ENCODE results near the gene CLCN6. TPM values are rescaled to one million over a fixed set of nuclear protein-coding genes. Genes with fewer than 3 reads are reported as not detected.

CLCN6 gene
- total RNA-seq, 4 donors from 2014 or later, result 12.8 to 23.8 (median 18.3) TPM

- H3K9me3 ChIP-seq, result no peaks in the 10 kb centered on the region
- H3K27me3 ChIP-seq, result peaks cover 35% of the 10 kb centered on the region
- no peak for TF ChIP-seq POLR2A (IDR thresholded peaks at IDR 0.05)
- peaks cover 0 to 13% (median 4%) of the 10 kb centered on the region in 3 donors for H3K4me1 ChIP-seq
- 40 to 60% methylated on average over 1 to 2 of the region's 13 CpGs for WGBS, 2 donors (ENCODE audit: low coverage in 1 of 2)
- H3K4me3 ChIP-seq, result no peak overlapping the region
- ATAC-seq, result no peak
- no peaks in the 10 kb centered on the region for H3K36me3 ChIP-seq
- no peak overlapping the region for H3K27ac ChIP-seq
These were observed 77.0 kb downstream of the CLCN6 start for GRCh38 chr1:11882814-11883538.

- Histone ChIP-seq H3K9me3 (no peaks in the 10 kb centered on the region), H3K27ac (no peak overlapping the region), H3K27me3 (peaks cover 27% of the 10 kb centered on the region), H3K4me1 (no peaks in the 10 kb centered on the region), H3K36me3 (no peaks in the 10 kb centered on the region), H3K4me3 (no peak overlapping the region)
- no peak for ATAC-seq
- TF ChIP-seq POLR2AphosphoS5 (IDR thresholded peaks at IDR 0.05) (no peak), EP300 (IDR thresholded peaks at IDR 0.05) (no peak), POLR2A (IDR thresholded peaks at IDR 0.05) (no peak), CTCF (IDR thresholded peaks at IDR 0.05) (no peak)
- WGBS, 2 donors (ENCODE audit: low coverage in 1 of 2), result 90% methylated on average over 2 of the region's 6 CpGs; no CpG with 5 or more reads in 1 of the 2 donors
These were observed 79.9 kb downstream of the CLCN6 start for GRCh38 chr1:11885916-11886315.

GRCh38 chr1:11886986-11887665 lies 81.1 kb downstream of the CLCN6 start:
- Histone ChIP-seq H3K36me3 (no peaks in the 10 kb centered on the region), H3K4me3 (no peak overlapping the region), H3K4me1 (no peaks in the 10 kb centered on the region), H3K27me3 (peaks cover 39% of the 10 kb centered on the region), H3K27ac (no peak overlapping the region), H3K9me3 (no peaks in the 10 kb centered on the region)
- no peak for TF ChIP-seq POLR2AphosphoS5 (IDR thresholded peaks at IDR 0.05)
- TF ChIP-seq POLR2A (IDR thresholded peaks at IDR 0.05), result no peak
- TF ChIP-seq CTCF (IDR thresholded peaks at IDR 0.05), result no peak
- no peak for TF ChIP-seq EP300 (IDR thresholded peaks at IDR 0.05)
- peak; percentile 71 for ATAC-seq
- 77% methylated on average over 9 of the region's 19 CpGs; no CpG with 5 or more reads in 1 of the 2 donors for WGBS, 2 donors (ENCODE audit: low coverage in 1 of 2)

GRCh38 chr1:11887666-11888007 lies 81.6 kb downstream of the CLCN6 start:
- no peak for ATAC-seq
- no peak overlapping the region for H3K4me3 ChIP-seq
- H3K27ac ChIP-seq, result no peak overlapping the region
- TF ChIP-seq POLR2A (IDR thresholded peaks at IDR 0.05) (no peak), POLR2AphosphoS5 (IDR thresholded peaks at IDR 0.05) (no peak), EP300 (IDR thresholded peaks at IDR 0.05) (no peak), CTCF (IDR thresholded peaks at IDR 0.05) (no peak)
- no CpG with 5 or more reads among the region's 7 CpGs for WGBS, 2 donors (ENCODE audit: low coverage in 1 of 2)
- peaks cover 44% of the 10 kb centered on the region for H3K27me3 ChIP-seq
- no peaks in the 10 kb centered on the region for H3K9me3 ChIP-seq
- no peaks in the 10 kb centered on the region for H3K36me3 ChIP-seq
- no peaks in the 10 kb centered on the region for H3K4me1 ChIP-seq

GRCh38 chr1:11888206-11888876 lies 82.3 kb downstream of the CLCN6 start:
- H3K27me3 ChIP-seq, result peaks cover 44% of the 10 kb centered on the region
- H3K4me1 ChIP-seq, result no peaks in the 10 kb centered on the region
- WGBS, 2 donors (ENCODE audit: low coverage in 1 of 2), result 46 to 75% methylated on average over 4 to 9 of the region's 15 CpGs
- no peaks in the 10 kb centered on the region for H3K9me3 ChIP-seq
- no peak overlapping the region for H3K4me3 ChIP-seq
- no peak for TF ChIP-seq EP300 (IDR thresholded peaks at IDR 0.05)
- no peak for TF ChIP-seq CTCF (IDR thresholded peaks at IDR 0.05)
- TF ChIP-seq POLR2AphosphoS5 (IDR thresholded peaks at IDR 0.05), result no peak
- no peak for TF ChIP-seq POLR2A (IDR thresholded peaks at IDR 0.05)
- no peak for ATAC-seq
- no peaks in the 10 kb centered on the region for H3K36me3 ChIP-seq
- no peak overlapping the region for H3K27ac ChIP-seq
